Suprapubic skin (tissue), 4 donors: ENCODE measurements around the gene MYL10. TPM values are rescaled to one million over a fixed set of nuclear protein-coding genes. Genes with fewer than 3 reads are reported as not detected.

Experiments used
- DNase-seq, 2 donors: peaks; one replicate each; pipeline ENCODE4 v3.0.0-alpha.2; 2019; ENCODE audit warnings: low spot score in 2 of 2
- H3K27ac ChIP-seq: fragments of 200-600 bp; sonication (generic); one replicate; pipeline ENCODE4 v1.5.1; 2019
- H3K27me3 ChIP-seq: fragments of 200-600 bp; sonication (generic); one replicate; pipeline ENCODE4 v1.5.1; 2019
- H3K36me3 ChIP-seq: fragments of 200-600 bp; sonication (generic); one replicate; pipeline ENCODE4 v1.5.1; 2019
- H3K4me1 ChIP-seq: fragments of 200-600 bp; sonication (generic); one replicate; pipeline ENCODE4 v1.5.1; 2019
- H3K4me3 ChIP-seq: fragments of 200-600 bp; sonication (generic); one replicate; pipeline ENCODE4 v1.5.1; 2019; ENCODE audit warnings: mild to moderate bottlenecking
- H3K9me3 ChIP-seq: fragments of 200-600 bp; sonication (generic); one replicate; pipeline ENCODE4 v1.5.1; 2019
- EP300 ChIP-seq: sonication (generic); formaldehyde crosslinking; IDR thresholded peaks from one replicate; pipeline ENCODE4 v1.6.1; 2017; ENCODE audit warnings: antibody characterized with exemption
- POLR2A ChIP-seq, 2 donors: fragments of 450-650 bp; IDR thresholded peaks; one replicate each; pipeline ENCODE4 v1.6.1; 2017; ENCODE audit warnings: antibody characterized with exemption in 2 of 2, mild to moderate bottlenecking in 2 of 2, moderate library complexity in 2 of 2
- POLR2AphosphoS5 ChIP-seq, 3 donors: sonication (generic); formaldehyde crosslinking; IDR thresholded peaks; one replicate each; pipeline ENCODE4 v1.6.1; 2017; ENCODE audit warnings: antibody characterized with exemption in 3 of 3
- WGBS: methylation state at CpG from one replicate; pipeline ENCODE4 v1.1.5; 2018; 5-methylcytosine and 5-hydroxymethylcytosine counted together
- total RNA-seq, 4 donors: library from RNA; depleted of rRNA; stranded (reverse); fragments of >200 nt; gene quantifications; one replicate each; pipeline ENCODE4 v1.1.0, GENCODE V29; 2016
- TF ChIP-seq, protein P1 (sequence below), 2 donors: fragments of 200-600 bp in 1 of 2; fragments of 450-650 bp in 1 of 2; sonication (generic) in 1 of 2; IDR thresholded peaks; one replicate each; pipeline ENCODE4 v1.5.1; 2016 to 2019; ENCODE audit warnings: antibody characterized with exemption in 2 of 2, mild to moderate bottlenecking in 1 of 2, moderate library complexity in 1 of 2

Gene MYL10
- total RNA-seq, 4 donors from 2014 or later, result not detected

DNA sequence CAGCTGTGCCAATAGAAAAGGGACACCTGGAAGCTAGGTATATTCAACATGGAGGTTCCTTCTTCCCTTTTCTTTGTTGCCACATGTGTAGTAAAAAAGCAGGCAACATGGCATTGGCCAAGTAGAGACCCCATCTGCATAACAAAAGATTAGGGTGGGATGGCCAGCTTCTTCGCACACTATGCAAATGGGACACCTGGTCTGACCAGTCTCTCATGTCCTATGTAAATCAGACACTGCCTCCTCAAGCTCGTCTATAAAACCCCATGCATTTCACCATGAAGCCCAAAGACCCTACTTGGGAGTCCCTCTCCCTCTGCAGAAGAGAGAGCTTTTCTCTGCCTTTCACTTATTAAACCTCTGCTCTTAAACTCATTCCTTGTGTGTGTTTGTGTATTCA is 53.9 kb downstream of the MYL10 start:
- peak in 1 of 2 donors; percentile 18 for DNase-seq
- no peak for TF ChIP-seq EP300
- TF ChIP-seq, protein P1, sequence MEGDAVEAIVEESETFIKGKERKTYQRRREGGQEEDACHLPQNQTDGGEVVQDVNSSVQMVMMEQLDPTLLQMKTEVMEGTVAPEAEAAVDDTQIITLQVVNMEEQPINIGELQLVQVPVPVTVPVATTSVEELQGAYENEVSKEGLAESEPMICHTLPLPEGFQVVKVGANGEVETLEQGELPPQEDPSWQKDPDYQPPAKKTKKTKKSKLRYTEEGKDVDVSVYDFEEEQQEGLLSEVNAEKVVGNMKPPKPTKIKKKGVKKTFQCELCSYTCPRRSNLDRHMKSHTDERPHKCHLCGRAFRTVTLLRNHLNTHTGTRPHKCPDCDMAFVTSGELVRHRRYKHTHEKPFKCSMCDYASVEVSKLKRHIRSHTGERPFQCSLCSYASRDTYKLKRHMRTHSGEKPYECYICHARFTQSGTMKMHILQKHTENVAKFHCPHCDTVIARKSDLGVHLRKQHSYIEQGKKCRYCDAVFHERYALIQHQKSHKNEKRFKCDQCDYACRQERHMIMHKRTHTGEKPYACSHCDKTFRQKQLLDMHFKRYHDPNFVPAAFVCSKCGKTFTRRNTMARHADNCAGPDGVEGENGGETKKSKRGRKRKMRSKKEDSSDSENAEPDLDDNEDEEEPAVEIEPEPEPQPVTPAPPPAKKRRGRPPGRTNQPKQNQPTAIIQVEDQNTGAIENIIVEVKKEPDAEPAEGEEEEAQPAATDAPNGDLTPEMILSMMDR (IDR thresholded peaks at IDR 0.05), result no peak
- no peak for TF ChIP-seq POLR2A (IDR thresholded peaks at IDR 0.05)
- TF ChIP-seq POLR2AphosphoS5 (IDR thresholded peaks at IDR 0.05), result no peak

DNA sequence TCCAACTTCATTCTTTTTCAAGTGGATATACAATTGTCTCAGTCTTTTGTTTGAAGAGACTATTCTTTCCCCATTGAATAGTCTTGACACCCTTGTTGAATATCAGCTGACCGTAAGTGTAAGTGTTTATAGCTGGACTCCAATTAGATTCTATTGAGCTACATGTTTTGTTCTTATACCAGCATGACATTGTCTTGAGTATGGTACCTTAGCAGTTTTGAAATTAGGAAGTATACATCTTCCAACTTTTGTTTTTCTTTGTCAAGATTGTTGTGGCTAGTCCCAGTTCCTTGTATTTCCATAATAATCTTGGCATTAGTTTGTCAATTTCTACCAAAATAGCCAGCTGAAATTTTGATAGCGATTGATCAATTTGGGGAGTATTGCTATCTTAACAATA is 56.9 kb downstream of the MYL10 start:
- no peaks in the 10 kb centered on the region for H3K36me3 ChIP-seq

More for the DNA sequence above, 53.9 kb downstream of the MYL10 start:
- 52% methylated on average over 2 of the region's 2 CpGs for WGBS
- H3K4me1 ChIP-seq, result no peaks in the 10 kb centered on the region
- H3K27me3 ChIP-seq, result peaks cover 8% of the 10 kb centered on the region
- no peak overlapping the region for H3K27ac ChIP-seq
- peaks cover 11% of the 10 kb centered on the region for H3K9me3 ChIP-seq
- H3K4me3 ChIP-seq, result no peak overlapping the region
- H3K36me3 ChIP-seq, result no peaks in the 10 kb centered on the region

DNA sequence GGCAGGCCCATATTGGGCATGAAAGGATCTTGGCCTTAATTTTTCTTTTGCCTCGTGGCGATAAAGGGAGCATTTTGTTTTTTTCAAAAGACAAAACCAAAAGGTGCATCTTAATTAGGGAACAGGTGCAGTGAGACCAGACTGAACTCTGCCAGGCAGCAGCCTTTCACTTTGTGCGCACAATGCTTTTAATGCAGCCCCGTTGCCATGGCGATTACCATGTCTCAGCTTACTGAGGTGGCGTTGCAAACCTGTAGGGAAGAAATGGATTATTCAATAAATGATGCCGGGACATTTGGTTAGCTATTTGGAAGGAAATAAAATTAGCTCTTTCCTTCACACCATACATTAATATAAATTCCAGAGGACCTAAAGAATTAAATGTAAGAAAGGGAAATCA is 61.9 kb downstream of the MYL10 start:
- H3K4me3 ChIP-seq, result no peak overlapping the region
- H3K4me1 ChIP-seq, result no peaks in the 10 kb centered on the region
- WGBS, result 91% methylated on average over 7 of the region's 7 CpGs
- TF ChIP-seq POLR2A (IDR thresholded peaks at IDR 0.05) (no peak), POLR2AphosphoS5 (IDR thresholded peaks at IDR 0.05) (no peak), EP300 (no peak)
- TF ChIP-seq, protein P1 (IDR thresholded peaks at IDR 0.05), result no peak
- no peaks in the 10 kb centered on the region for H3K36me3 ChIP-seq
- peaks cover 29% of the 10 kb centered on the region for H3K27me3 ChIP-seq
- H3K9me3 ChIP-seq, result peaks cover 5% of the 10 kb centered on the region
- DNase-seq, result peak; percentile 2 to 38
- H3K27ac ChIP-seq, result no peak overlapping the region

More for the DNA sequence above, 56.9 kb downstream of the MYL10 start:
- H3K4me1 ChIP-seq, result no peaks in the 10 kb centered on the region
- no peak overlapping the region for H3K4me3 ChIP-seq
- WGBS, result 98% methylated on average over 2 of the region's 2 CpGs
- H3K27ac ChIP-seq, result no peak overlapping the region
- DNase-seq, result no peak
- peaks cover 11% of the 10 kb centered on the region for H3K9me3 ChIP-seq
- TF ChIP-seq POLR2A (IDR thresholded peaks at IDR 0.05), result no peak
- TF ChIP-seq, protein P1 (IDR thresholded peaks at IDR 0.05), result no peak
- TF ChIP-seq POLR2AphosphoS5 (IDR thresholded peaks at IDR 0.05), result no peak
- TF ChIP-seq EP300, result no peak
- peaks cover 11% of the 10 kb centered on the region for H3K27me3 ChIP-seq

DNA sequence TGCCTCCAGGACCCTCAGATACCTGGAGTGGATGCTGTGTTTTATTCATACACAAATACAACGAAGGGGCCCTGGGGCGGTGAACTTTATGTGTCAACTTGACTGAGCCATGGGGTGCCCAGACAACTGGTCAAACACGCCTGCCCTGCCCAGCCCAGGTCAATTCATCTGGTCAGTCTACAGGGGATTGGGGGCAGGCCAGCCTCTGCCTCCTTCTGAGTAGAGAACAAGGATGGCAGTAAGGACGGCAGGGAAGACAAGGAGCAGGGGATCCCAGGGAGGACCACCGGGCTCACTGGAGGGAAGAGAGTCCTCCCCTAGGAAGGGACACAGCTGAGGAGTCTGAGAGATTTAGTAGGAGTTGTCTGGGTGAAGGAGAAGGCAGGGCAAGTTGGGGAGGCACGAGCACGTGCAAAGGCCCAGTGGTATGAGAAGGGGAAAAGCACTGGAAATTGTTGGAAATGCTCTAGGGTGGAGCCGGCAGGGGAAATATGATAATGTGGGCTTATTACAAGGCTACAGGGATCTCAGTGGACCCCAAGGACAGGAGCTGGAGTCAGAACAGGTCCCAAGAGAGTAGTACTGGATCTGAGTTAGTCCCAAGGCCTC is 63.4 kb downstream of the MYL10 start:
- Histone ChIP-seq H3K27ac (no peak overlapping the region), H3K9me3 (no peaks in the 10 kb centered on the region), H3K27me3 (peaks cover 37% of the 10 kb centered on the region), H3K36me3 (no peaks in the 10 kb centered on the region), H3K4me3 (no peak overlapping the region), H3K4me1 (no peaks in the 10 kb centered on the region)
- DNase-seq, result peak; percentile 55 to 73
- WGBS, result 78% methylated on average over 8 of the region's 8 CpGs
- TF ChIP-seq, protein P1 (IDR thresholded peaks at IDR 0.05), result no peak
- TF ChIP-seq EP300, result no peak
- TF ChIP-seq POLR2A (IDR thresholded peaks at IDR 0.05), result no peak
- TF ChIP-seq POLR2AphosphoS5 (IDR thresholded peaks at IDR 0.05), result no peak

DNA sequence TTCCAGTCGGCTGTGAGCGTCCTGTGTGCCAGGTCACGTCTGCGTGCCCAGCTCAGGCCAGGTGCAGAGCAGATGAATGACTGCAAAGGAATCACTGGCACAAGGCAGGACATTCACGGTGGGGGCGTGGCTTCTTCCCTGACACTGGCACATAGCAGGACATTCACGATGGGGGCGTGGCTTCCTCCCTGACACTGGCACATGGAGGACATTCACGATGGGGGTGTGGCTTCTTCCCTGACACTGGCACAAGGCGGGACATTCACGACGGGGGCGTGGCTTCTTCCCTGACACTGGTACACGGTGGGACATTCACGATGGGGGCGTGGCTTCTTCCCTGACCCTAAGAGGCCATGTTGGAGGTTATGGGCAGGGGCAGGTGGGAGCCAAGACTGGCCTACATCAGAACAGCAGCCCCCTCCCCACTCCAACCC is 64.3 kb downstream of the MYL10 start:
- WGBS, result 30% methylated on average over 11 of the region's 16 CpGs

More for the DNA sequence above, 64.3 kb downstream of the MYL10 start:
- peak; percentile 42 to 59 for DNase-seq
- no peak overlapping the region for H3K27ac ChIP-seq
- H3K27me3 ChIP-seq, result peaks cover 39% of the 10 kb centered on the region
- H3K4me3 ChIP-seq, result no peak overlapping the region
- no peak for TF ChIP-seq POLR2A (IDR thresholded peaks at IDR 0.05)
- H3K9me3 ChIP-seq, result no peaks in the 10 kb centered on the region
- no peaks in the 10 kb centered on the region for H3K36me3 ChIP-seq
- no peaks in the 10 kb centered on the region for H3K4me1 ChIP-seq
